ENCODE data around the gene SMIM22. TPM values are rescaled to one million over a fixed set of nuclear protein-coding genes. Genes with fewer than 3 reads are reported as not detected.

SMIM22 gene
- total and polyA plus RNA-seq, 2 of the 8 experiments (the other 6 are each of a cell fraction or from before 2014, with no cell fraction given), result not detected

- Histone ChIP-seq H3K79me1 (ENCODE audit: low read depth, low read length) (no peaks in the 10 kb centered on the region), H3K56ac (replicated peaks; ENCODE audit: insufficient read length, low read depth, low read length) (no peak overlapping the region), H4K5ac (ENCODE audit: insufficient read length, low read depth, low read length) (no peak overlapping the region), H2BK120ac (replicated peaks; ENCODE audit: low read depth, low read length) (no peak overlapping the region), H2AFZ (ENCODE audit: low read length) (no peak overlapping the region), H2BK12ac (ENCODE audit: low read depth, low read length) (no peak overlapping the region), H3K4ac (replicated peaks; ENCODE audit: insufficient read length, low read depth, low read length) (no peak overlapping the region), H2BK5ac (ENCODE audit: low read depth, low read length) (no peak overlapping the region), H3K4me1 (replicated peaks in 1 of 4; ENCODE audit: control insufficient read depth in 3 of 4, insufficient read depth in 4 of 4, low read length in 3 of 4) (no peaks in the 10 kb centered on the region), H3K4me3 (ENCODE audit: extremely low read depth in 1 of 4, insufficient read depth in 2 of 4, low read depth in 3 of 4, low read length in 4 of 4) (no peak overlapping the region), H4K8ac (ENCODE audit: extremely low read depth, insufficient read depth, low read length) (no peak overlapping the region), H4K20me1 (replicated peaks in 1 of 2; ENCODE audit: control insufficient read depth in 1 of 2, insufficient read depth in 2 of 2, low read length in 2 of 2) (peaks cover 0 to 6% of the 10 kb centered on the region in 2 experiments), H3K79me2 (ENCODE audit: control insufficient read depth in 1 of 2, insufficient read depth in 2 of 2, low read length in 2 of 2) (no peaks in the 10 kb centered on the region), H4K91ac (replicated peaks; ENCODE audit: insufficient read length, low read length) (no peak overlapping the region), H3K36me3 (ENCODE audit: control insufficient read depth in 2 of 4, insufficient read depth in 4 of 4, low read length in 3 of 4) (peaks cover 10 to 52% (median 39%) of the 10 kb centered on the region in 4 experiments), H3K27me3 (replicated peaks in 1 of 4; ENCODE audit: control insufficient read depth in 3 of 4, extremely low read depth in 1 of 4, insufficient read depth in 3 of 4, low read length in 3 of 4) (no peaks in the 10 kb centered on the region), H3K23me2 (ENCODE audit: low read depth, low read length) (no peaks in the 10 kb centered on the region), H2AK5ac (ENCODE audit: low read depth, low read length) (no peak overlapping the region), H3K18ac (ENCODE audit: extremely low read depth, low read length) (no peak overlapping the region), H3K9me3 (ENCODE audit: insufficient read depth in 2 of 2, low read depth in 1 of 2, low read length in 1 of 2) (no peaks in the 10 kb centered on the region), H3K27ac (ENCODE audit: low read depth, low read length) (no peak overlapping the region), H2BK20ac (ENCODE audit: low read length) (no peak overlapping the region), H3K14ac (ENCODE audit: insufficient read length) (no peak overlapping the region), H3K4me2 (ENCODE audit: insufficient read depth in 1 of 2, low read depth in 2 of 2, low read length in 2 of 2) (no peak overlapping the region), H3K23ac (ENCODE audit: insufficient read length) (no peak overlapping the region), H3K9ac (replicated peaks in 1 of 4; ENCODE audit: extremely low read depth in 1 of 4, low read depth in 3 of 4, low read length in 3 of 4) (no peak overlapping the region), H2BK15ac (ENCODE audit: low read length) (no peak overlapping the region)
- ChIA-PET CTCF (ENCODE audit: partially characterized antibody) (interaction anchor here (0.6 kb wide), 3 partner anchors 82 to 1033 kb away, joined by 3 read pairs; no protein-coding TSS in a partner anchor), POLR2A (ENCODE audit: partially characterized antibody) (interaction anchor here (0.7 to 1.4 kb wide), 5 partner anchors 10 to 38 kb away, joined by 3 to 5 read pairs (median 3); partner anchors contain the start of gene ROGDI)
- FAIRE-seq (no peak), DNase-seq (ENCODE audit: low read depth in 1 of 2, low spot score in 2 of 2) (no peak)
- WGBS, 2 experiments (ENCODE audit: extremely low coverage in 1 of 2, insufficient coverage in 1 of 2, insufficient read length in 1 of 2, insufficient replicate concordance in 2 of 2, low coverage in 1 of 2, low lambda C conversion rate in 2 of 2, missing lambda C conversion rate in 1 of 2), result 85% methylated on average over 9 of the region's 9 CpGs; no CpG with 5 or more reads in 1 of the 2 experiments
- TF ChIP-seq EGR1 (IDR thresholded peaks at IDR 0.05; ENCODE audit: borderline replicate concordance, low read depth, low read length), result no peak
- TF ChIP-seq CBX8 (IDR thresholded peaks at IDR 0.05; ENCODE audit: borderline replicate concordance, low read depth, low read length), result no peak
- TF ChIP-seq BACH1 (IDR thresholded peaks at IDR 0.05; ENCODE audit: low read length), result no peak
- no peak for TF ChIP-seq CTBP2 (IDR thresholded peaks at IDR 0.05; ENCODE audit: borderline replicate concordance, insufficient read depth, insufficient read length, low read length)
- TF ChIP-seq CHD2 (IDR thresholded peaks at IDR 0.05; ENCODE audit: low read length), result no peak
- TF ChIP-seq ATF3 (IDR thresholded peaks at IDR 0.05; ENCODE audit: insufficient read depth, low read depth, low read length), result no peak
- TF ChIP-seq, protein P1, sequence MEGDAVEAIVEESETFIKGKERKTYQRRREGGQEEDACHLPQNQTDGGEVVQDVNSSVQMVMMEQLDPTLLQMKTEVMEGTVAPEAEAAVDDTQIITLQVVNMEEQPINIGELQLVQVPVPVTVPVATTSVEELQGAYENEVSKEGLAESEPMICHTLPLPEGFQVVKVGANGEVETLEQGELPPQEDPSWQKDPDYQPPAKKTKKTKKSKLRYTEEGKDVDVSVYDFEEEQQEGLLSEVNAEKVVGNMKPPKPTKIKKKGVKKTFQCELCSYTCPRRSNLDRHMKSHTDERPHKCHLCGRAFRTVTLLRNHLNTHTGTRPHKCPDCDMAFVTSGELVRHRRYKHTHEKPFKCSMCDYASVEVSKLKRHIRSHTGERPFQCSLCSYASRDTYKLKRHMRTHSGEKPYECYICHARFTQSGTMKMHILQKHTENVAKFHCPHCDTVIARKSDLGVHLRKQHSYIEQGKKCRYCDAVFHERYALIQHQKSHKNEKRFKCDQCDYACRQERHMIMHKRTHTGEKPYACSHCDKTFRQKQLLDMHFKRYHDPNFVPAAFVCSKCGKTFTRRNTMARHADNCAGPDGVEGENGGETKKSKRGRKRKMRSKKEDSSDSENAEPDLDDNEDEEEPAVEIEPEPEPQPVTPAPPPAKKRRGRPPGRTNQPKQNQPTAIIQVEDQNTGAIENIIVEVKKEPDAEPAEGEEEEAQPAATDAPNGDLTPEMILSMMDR (IDR thresholded peaks at IDR 0.05; ENCODE audit: control extremely low read depth in 1 of 3, insufficient read depth in 1 of 3, low read depth in 1 of 3, low read length in 3 of 3), result no peak
- no peak for TF ChIP-seq MAFK (IDR thresholded peaks at IDR 0.05; ENCODE audit: low read depth, low read length)
- TF ChIP-seq CREB1 (IDR thresholded peaks at IDR 0.05), result no peak
- no peak for TF ChIP-seq CEBPB (IDR thresholded peaks at IDR 0.05; ENCODE audit: low read depth, low read length)
- TF ChIP-seq GTF2F1 (IDR thresholded peaks at IDR 0.05; ENCODE audit: borderline replicate concordance, low read depth, low read length), result no peak
Measured at GRCh38 chr16:4811773-4812172, 16.6 kb downstream of the SMIM22 start.

All from H1 (cell line).